HG03135 (cell line): Measurements from ENCODE around the gene HOXA6.

ENCODE experiments used
- ATAC-seq: cut with Tn5 transposase; IDR thresholded peaks from one replicate; pipeline ENCODE4 v1.9.1; 2021; ENCODE audit warnings: mild to moderate bottlenecking, moderate library complexity; ENCODE audit not compliant: unreplicated experiment

Gene HOXA6

GRCh38 chr7:27147199-27148030 lies at the start of gene HOXA6:
HOXA6 (minus strand) TSS chr7:27147774; CDS start chr7:27147749, 25 bp downstream.
- no peak for ATAC-seq

- no peak for ATAC-seq
Measured at GRCh38 chr7:27196287-27196767, 48.8 kb upstream of the HOXA6 start.

- ATAC-seq: no peak
Measured at GRCh38 chr7:27194686-27195379, 47.3 kb upstream of the HOXA6 start.

- ATAC-seq: no peak
Measured at GRCh38 chr7:27194002-27194352, 46.4 kb upstream of the HOXA6 start.

- no peak for ATAC-seq
Measured at GRCh38 chr7:27193335-27194001, 45.9 kb upstream of the HOXA6 start.

- ATAC-seq: no peak
Measured at GRCh38 chr7:27192546-27193334, 45.2 kb upstream of the HOXA6 start.

- ATAC-seq: no peak
Measured at GRCh38 chr7:27191833-27192545, 44.4 kb upstream of the HOXA6 start.

- no peak for ATAC-seq
Measured at GRCh38 chr7:27191161-27191731, 43.7 kb upstream of the HOXA6 start.

- ATAC-seq: no peak
Measured at GRCh38 chr7:27189997-27190748, 42.6 kb upstream of the HOXA6 start.

- no peak for ATAC-seq
Measured at GRCh38 chr7:27189295-27189996, 41.9 kb upstream of the HOXA6 start.

GRCh38 chr7:27188386-27189294 lies 41.1 kb upstream of the HOXA6 start:
- ATAC-seq: no peak

- no peak for ATAC-seq
Measured at GRCh38 chr7:27187475-27188385, 40.2 kb upstream of the HOXA6 start.

- no peak for ATAC-seq
Measured at GRCh38 chr7:27186668-27187474, 39.3 kb upstream of the HOXA6 start.

GRCh38 chr7:27185854-27186667 lies 38.5 kb upstream of the HOXA6 start:
- ATAC-seq: no peak
